H1 (cell line): ENCODE data around the gene ISG15. TPM values are rescaled to one million over a fixed set of nuclear protein-coding genes. Genes with fewer than 3 reads are reported as not detected.

Source experiments
- CTCF ChIA-PET: fragments of 300-600 bp; sonication (Branson Sonifier 250); formaldehyde crosslinking; loops from one replicate; lab custom pipeline; 2021; ENCODE audit not compliant: partially characterized antibody; lab: Charles Lee
- POLR2A ChIA-PET: fragments of 300-600 bp; sonication (Branson Sonifier 250); formaldehyde crosslinking; loops from one replicate; lab custom pipeline; 2021; ENCODE audit warnings: inconsistent platforms; ENCODE audit not compliant: partially characterized antibody; lab: Charles Lee
- DNase-seq, 2 experiments: peaks; one replicate each; pipeline versions ENCODE4 v3.0.0 to v3.0.0-alpha.2; 2010 to 2022; ENCODE audit warnings: low spot score in 2 of 2, low read depth in 1 of 2, mixed read lengths in 1 of 2
- FAIRE-seq: peaks from 2 replicates; lab custom pipeline; 2011; peaks lifted over from hg19 to GRCh38; lab: Jason Lieb, UNC
- H2AFZ ChIP-seq: 2 replicates; pipeline ENCODE4 v1.8.1; 2012; ENCODE audit warnings: low read length, inconsistent platforms
- H2AK5ac ChIP-seq: 2 replicates; pipeline ENCODE4 v1.6.1; 2013; ENCODE audit warnings: low read depth, low read length
- H2BK120ac ChIP-seq: replicated peaks from 2 replicates; pipeline ENCODE3; 2013; ENCODE audit warnings: low read depth, low read length, inconsistent platforms
- H2BK12ac ChIP-seq: 2 replicates; pipeline ENCODE4 v1.6.1; 2013; ENCODE audit warnings: low read depth, low read length
- H2BK15ac ChIP-seq: 2 replicates; pipeline ENCODE4 v1.6.1; 2013; ENCODE audit warnings: low read length
- H2BK20ac ChIP-seq: 2 replicates; pipeline ENCODE4 v1.6.1; 2013; ENCODE audit warnings: low read length
- H2BK5ac ChIP-seq: 2 replicates; pipeline ENCODE4 v1.6.1; 2013; ENCODE audit warnings: low read depth, low read length
- H3K14ac ChIP-seq: 2 replicates; pipeline ENCODE4 v1.6.1; 2013; ENCODE audit warnings: inconsistent platforms; ENCODE audit not compliant: insufficient read length
- H3K18ac ChIP-seq: 2 replicates; pipeline ENCODE4 v1.6.1; 2013; ENCODE audit warnings: low read length; ENCODE audit errors: extremely low read depth
- H3K23ac ChIP-seq: 2 replicates; pipeline ENCODE4 v1.6.1; 2013; ENCODE audit warnings: inconsistent platforms; ENCODE audit not compliant: insufficient read length
- H3K23me2 ChIP-seq: 2 replicates; pipeline ENCODE4 v1.6.1; 2013; ENCODE audit warnings: low read depth, low read length
- H3K27ac ChIP-seq: 2 replicates; pipeline ENCODE4 v1.6.1; 2011; ENCODE audit warnings: low read depth, low read length, inconsistent platforms
- H3K27me3 ChIP-seq, 4 experiments: replicated peaks in 1 of 4; 1 replicate in 1 of 4; 2 replicates in 3 of 4; pipeline versions ENCODE4 v1.6.1 to v1.8.1; 2011 to 2013; ENCODE audit warnings: low read length in 3 of 4, mild to moderate bottlenecking in 3 of 4, inconsistent platforms in 2 of 4, mixed read lengths in 2 of 4, moderate library complexity in 1 of 4; ENCODE audit not compliant: control insufficient read depth in 3 of 4, insufficient read depth in 3 of 4; ENCODE audit errors: extremely low read depth in 1 of 4
- H3K36me3 ChIP-seq, 4 experiments: 2 replicates each; pipeline versions ENCODE4 v1.6.1 to v1.8.1; 2011 to 2013; ENCODE audit warnings: mild to moderate bottlenecking in 4 of 4, low read length in 3 of 4, moderate library complexity in 2 of 4, control low read depth in 1 of 4, inconsistent platforms in 1 of 4; ENCODE audit not compliant: insufficient read depth in 4 of 4, control insufficient read depth in 2 of 4
- H3K4ac ChIP-seq: replicated peaks from 2 replicates; pipeline ENCODE3; 2013; ENCODE audit warnings: low read length, low read depth, mixed read lengths, inconsistent platforms; ENCODE audit not compliant: insufficient read length
- H3K4me1 ChIP-seq, 4 experiments: replicated peaks in 1 of 4; 1 replicate in 1 of 4; 2 replicates in 3 of 4; pipeline versions ENCODE4 v1.6.1 to v1.8.1; 2011 to 2013; ENCODE audit warnings: low read length in 3 of 4, inconsistent platforms in 2 of 4, mixed read lengths in 1 of 4; ENCODE audit not compliant: insufficient read depth in 4 of 4, control insufficient read depth in 3 of 4
- H3K4me2 ChIP-seq, 2 experiments: 2 replicates each; pipeline versions ENCODE4 v1.6.1 to v1.8.1; 2011 to 2013; ENCODE audit warnings: low read depth in 2 of 2, low read length in 2 of 2, control low read depth in 1 of 2, inconsistent platforms in 1 of 2, mild to moderate bottlenecking in 1 of 2; ENCODE audit not compliant: insufficient read depth in 1 of 2
- H3K4me3 ChIP-seq, 4 experiments: fragments of 200-600, 300-600 bp in 1 of 4; sonication (generic), shearing (Covaris generic), sonication (Bioruptor Twin) in 1 of 4; 2 replicates each; pipeline versions ENCODE4 v1.5.1 to v1.8.1; 2011 to 2016; ENCODE audit warnings: low read length in 4 of 4, low read depth in 3 of 4, control low read depth in 2 of 4, inconsistent platforms in 2 of 4, mild to moderate bottlenecking in 2 of 4, mixed read lengths in 1 of 4, moderate library complexity in 1 of 4; ENCODE audit not compliant: insufficient read depth in 2 of 4; ENCODE audit errors: extremely low read depth in 1 of 4
- H3K56ac ChIP-seq: replicated peaks from 2 replicates; pipeline ENCODE3; 2013; ENCODE audit warnings: low read depth, mild to moderate bottlenecking, mixed read lengths, low read length, inconsistent platforms; ENCODE audit not compliant: insufficient read length
- H3K79me1 ChIP-seq: 2 replicates; pipeline ENCODE4 v1.6.1; 2013; ENCODE audit warnings: low read depth, low read length, control low read depth
- H3K79me2 ChIP-seq, 2 experiments: 2 replicates each; pipeline versions ENCODE4 v1.6.1 to v1.8.1; 2012 to 2013; ENCODE audit warnings: low read length in 2 of 2, mild to moderate bottlenecking in 2 of 2, inconsistent platforms in 1 of 2; ENCODE audit not compliant: insufficient read depth in 2 of 2, control insufficient read depth in 1 of 2
- H3K9ac ChIP-seq, 4 experiments: replicated peaks in 1 of 4; 1 replicate in 1 of 4; 2 replicates in 3 of 4; pipeline versions ENCODE4 v1.6.1 to v1.8.1; 2011 to 2013; ENCODE audit warnings: low read depth in 3 of 4, low read length in 3 of 4, control low read depth in 2 of 4, mild to moderate bottlenecking in 2 of 4, moderate library complexity in 2 of 4, inconsistent platforms in 1 of 4; ENCODE audit errors: extremely low read depth in 1 of 4
- H3K9me3 ChIP-seq, 2 experiments: 2 replicates each; pipeline versions ENCODE4 v1.6.1 to v1.8.1; 2012 to 2013; ENCODE audit warnings: mild to moderate bottlenecking in 2 of 2, moderate library complexity in 2 of 2, control low read depth in 1 of 2, inconsistent platforms in 1 of 2, low read depth in 1 of 2, low read length in 1 of 2, mixed read lengths in 1 of 2; ENCODE audit not compliant: insufficient read depth in 2 of 2
- H4K20me1 ChIP-seq, 2 experiments: replicated peaks in 1 of 2; 2 replicates each; pipeline versions ENCODE3 to v1.8.1; 2011 to 2013; ENCODE audit warnings: inconsistent platforms in 2 of 2, low read length in 2 of 2, mild to moderate bottlenecking in 1 of 2; ENCODE audit not compliant: insufficient read depth in 2 of 2, control insufficient read depth in 1 of 2
- H4K5ac ChIP-seq: 2 replicates; pipeline ENCODE4 v1.6.1; 2013; ENCODE audit warnings: low read length, low read depth, mixed read lengths, inconsistent platforms; ENCODE audit not compliant: insufficient read length
- H4K8ac ChIP-seq: 2 replicates; pipeline ENCODE4 v1.8.0; 2013; ENCODE audit warnings: mild to moderate bottlenecking, moderate library complexity, low read length, inconsistent platforms; ENCODE audit not compliant: insufficient read depth; ENCODE audit errors: extremely low read depth
- H4K91ac ChIP-seq: replicated peaks from 2 replicates; pipeline ENCODE3; 2013; ENCODE audit warnings: low read length, mixed read lengths, inconsistent platforms; ENCODE audit not compliant: insufficient read length
- BACH1 ChIP-seq: IDR thresholded peaks from 2 replicates; pipeline ENCODE4 v1.6.1; 2012; ENCODE audit warnings: low read length, improper control_type of control experiment
- BRCA1 ChIP-seq: IDR thresholded peaks from 2 replicates; pipeline ENCODE4 v1.6.1; 2012; ENCODE audit warnings: low read depth, low read length, improper control_type of control experiment
- E2F6 ChIP-seq: IDR thresholded peaks from 2 replicates; pipeline ENCODE4 v1.6.1; 2012; ENCODE audit warnings: inconsistent platforms
- KDM1A ChIP-seq: fragments of 200-600, 300-600 bp; sonication (generic); IDR thresholded peaks from 2 replicates; pipeline ENCODE4 v1.7.1; 2016; ENCODE audit warnings: mild to moderate bottlenecking, low read length, borderline replicate concordance
- KDM4A ChIP-seq: IDR thresholded peaks from one replicate; pipeline ENCODE4 v1.7.1; 2012; ENCODE audit warnings: low read depth, mild to moderate bottlenecking, moderate library complexity, low read length, inconsistent platforms; ENCODE audit not compliant: severe bottlenecking
- NANOG ChIP-seq: IDR thresholded peaks from 2 replicates; pipeline ENCODE4 v1.6.1; 2011; ENCODE audit warnings: low read length, low read depth, mild to moderate bottlenecking, inconsistent platforms; ENCODE audit not compliant: insufficient read depth, poor library complexity, severe bottlenecking
- NRF1 ChIP-seq: IDR thresholded peaks from 2 replicates; pipeline ENCODE4 v1.6.1; 2011; ENCODE audit warnings: mild to moderate bottlenecking, low read depth, low read length, improper control_type of control experiment
- SIX5 ChIP-seq: IDR thresholded peaks from 2 replicates; pipeline ENCODE4 v1.6.1; 2011; ENCODE audit warnings: mild to moderate bottlenecking, low read depth, low read length
- SP1 ChIP-seq: IDR thresholded peaks from 2 replicates; pipeline ENCODE4 v1.6.1; 2011; ENCODE audit warnings: low read depth, low read length
- TBP ChIP-seq: IDR thresholded peaks from 2 replicates; pipeline ENCODE4 v1.6.1; 2011; ENCODE audit warnings: low read depth, low read length, improper control_type of control experiment
- YY1 ChIP-seq: IDR thresholded peaks from 2 replicates; pipeline ENCODE4 v1.6.1; 2011; ENCODE audit warnings: low read depth, mild to moderate bottlenecking, low read length
- WGBS, 2 experiments: shearing (Covaris generic) in 1 of 2; methylation state at CpG; one replicate each; pipeline versions ENCODE4 v1.1.6 to v1.1.7; 2013 to 2015; ENCODE audit warnings: low lambda C conversion rate in 2 of 2, mixed read lengths in 2 of 2, inconsistent platforms in 1 of 2, low coverage in 1 of 2, missing lambda C conversion rate in 1 of 2; ENCODE audit not compliant: insufficient replicate concordance in 2 of 2, insufficient coverage in 1 of 2, insufficient read length in 1 of 2; ENCODE audit errors: extremely low coverage in 1 of 2, missing lambda C conversion rate in 1 of 2; 5-methylcytosine and 5-hydroxymethylcytosine counted together
- polyA plus RNA-seq, 7 experiments: library from polyadenylated mRNA; depleted of rRNA in 3 of 7; stranded (reverse) in 5 of 7; unstranded in 2 of 7; fragments of >200 nt in 5 of 7; fragments of 200-250 nt in 2 of 7; gene quantifications; 1 replicate in 5 of 7; 2 replicates in 1 of 7; 4 replicates in 1 of 7; pipeline versions ENCODE4 v1.2.1 to v1.2.3, GENCODE V29; 2011 to 2013; ENCODE audit warnings: missing spikeins in 2 of 7, mixed read lengths in 2 of 7
- total RNA-seq: library from RNA; stranded (reverse); fragmentation: NEBNext Ultra II Directional; extraction: Animal tissue kit (Norgen Biotek cat#: 25700); gene quantifications from 2 replicates; pipeline ENCODE4 v1.2.1, GENCODE V29; 2021

ISG15 gene
- total and polyA plus RNA-seq, 2 of the 8 experiments (the other 6 are each of a cell fraction or from before 2014, with no cell fraction given): 29.3 to 121 TPM

- peaks cover 0 to 38% (median 20%) of the 10 kb centered on the region in 4 experiments; a peak in 6 of 7 replicates for H3K4me1 ChIP-seq
- H3K4me3 ChIP-seq: peak overlapping the region; percentile 34 to 77 (median 48)
- peak overlapping the region; percentile 52 for H2BK5ac ChIP-seq
- peaks cover 47 to 88% (median 71%) of the 10 kb centered on the region in 4 experiments for H3K27me3 ChIP-seq
- peak overlapping the region; percentile 78 for H4K5ac ChIP-seq
- H2BK12ac ChIP-seq: peak overlapping the region; percentile 92
- H4K91ac ChIP-seq: peak overlapping the region; percentile 65
- H3K23me2 ChIP-seq: peaks cover 13% of the 10 kb centered on the region; the same call in 1 of the 2 replicates
- no peak overlapping the region; the same call in 1 of the 2 replicates for H2AK5ac ChIP-seq
- no peak overlapping the region for H2AFZ ChIP-seq
- H2BK120ac ChIP-seq: peak overlapping the region; percentile 43
- peaks cover 0 to 18% (median 0%) of the 10 kb centered on the region in 4 experiments; a peak in 1 of 8 replicates for H3K36me3 ChIP-seq
- H3K9me3 ChIP-seq: no peaks in the 10 kb centered on the region; a peak in 1 of 4 replicates
- H3K14ac ChIP-seq: no peak overlapping the region
- H2BK15ac ChIP-seq: peak overlapping the region; percentile 16; the same call in 1 of the 2 replicates
- H3K18ac ChIP-seq: peak overlapping the region; percentile 60
- H3K79me1 ChIP-seq: no peaks in the 10 kb centered on the region
- DNase-seq (peak in 1 of 2 experiments; percentile 90), FAIRE-seq (no peak)
- ChIA-PET POLR2A (interaction anchor here (1.0 to 2.2 kb wide), 8 partner anchors 14 to 38 kb away, joined by 4 to 7 read pairs (median 5); no protein-coding TSS in a partner anchor), CTCF (interaction anchor here (0.7 to 4.7 kb wide), 7 partner anchors 15 to 77 kb away, joined by 3 to 60 read pairs (median 7); partner anchors contain the start of genes ISG15 and PERM1)
- no peak overlapping the region for H3K56ac ChIP-seq
- no peak overlapping the region for H3K4ac ChIP-seq
- no peak overlapping the region for H3K23ac ChIP-seq
- peak overlapping the region; percentile 56 to 71 for H3K4me2 ChIP-seq
- no peaks in the 10 kb centered on the region for H3K79me2 ChIP-seq
- peak overlapping the region; percentile 95 for H4K8ac ChIP-seq
- peak overlapping the region in 1 of 4 experiments; percentile 47; a peak in 1 of 7 replicates for H3K9ac ChIP-seq
- peaks cover 0 to 6% of the 10 kb centered on the region in 2 experiments for H4K20me1 ChIP-seq
- H2BK20ac ChIP-seq: 0 out of 2 replicates have a peak overlapping the region, but pooled peaks have one; percentile 80
- 2% methylated on average over 38 of the region's 75 CpGs; no CpG with 5 or more reads in 1 of the 2 experiments for WGBS, 2 experiments
- H3K27ac ChIP-seq: no peak overlapping the region
- peak; percentile 82 for TF ChIP-seq E2F6
- TF ChIP-seq NRF1: no peak
- no peak for TF ChIP-seq NANOG
- peak; percentile 79 for TF ChIP-seq KDM4A
- no peak for TF ChIP-seq YY1
- TF ChIP-seq BRCA1: no peak
- no peak for TF ChIP-seq SIX5
- peak; percentile 10; the same call in 1 of the 2 replicates for TF ChIP-seq KDM1A
- no peak for TF ChIP-seq TBP
- TF ChIP-seq SP1: no peak
- TF ChIP-seq BACH1: 0 out of 2 replicates have a peak, but pooled peaks have one; percentile 18
Measured at GRCh38 chr1:1000357-1001056, 12.8 kb upstream of the ISG15 start.
